GM23338 (cell line): Measurements from ENCODE around the gene TRPM3. TPM values are rescaled to one million over a fixed set of nuclear protein-coding genes. Genes with fewer than 3 reads are reported as not detected.

Experiments used
- ATAC-seq: fragments of 200-7000 bp; cut with Tn5 transposase; 3 replicates; pipeline ENCODE4 v1.9.1; 2020
- DNase-seq: peaks from one replicate; pipeline ENCODE4 v3.0.0-alpha.2; 2015; ENCODE audit warnings: low spot score
- H2AFZ ChIP-seq: fragments of 200-600 bp; sonication (generic); 2 replicates; pipeline ENCODE4 v1.8.0; 2016; ENCODE audit warnings: antibody characterized with exemption, mild to moderate bottlenecking, moderate library complexity
- H3F3A ChIP-seq: fragments of 200-600 bp; sonication (generic); replicated peaks from 2 replicates; pipeline ENCODE4 v1.8.0; 2017; ENCODE audit warnings: antibody characterized with exemption, mixed run types, low read depth
- H3K27ac ChIP-seq: fragments of 200-600 bp; sonication (generic); 2 replicates; pipeline ENCODE4 v1.6.1; 2016; ENCODE audit warnings: low read depth
- H3K27me3 ChIP-seq: fragments of 200-600 bp; sonication (generic); 2 replicates; pipeline ENCODE4 v1.8.0; 2016; ENCODE audit warnings: mild to moderate bottlenecking, mixed run types, moderate library complexity; ENCODE audit not compliant: insufficient read depth
- H3K36me3 ChIP-seq: fragments of 200-600 bp; sonication (generic); 2 replicates; pipeline ENCODE4 v1.8.0; 2016; ENCODE audit warnings: mild to moderate bottlenecking; ENCODE audit not compliant: insufficient read depth
- H3K4me1 ChIP-seq: fragments of 200-600 bp; sonication (generic); 2 replicates; pipeline ENCODE4 v1.8.0; 2016; ENCODE audit warnings: mild to moderate bottlenecking, moderate library complexity; ENCODE audit not compliant: insufficient read depth
- H3K4me2 ChIP-seq: fragments of 200-600 bp; sonication (generic); 2 replicates; pipeline ENCODE4 v1.7.1; 2017; ENCODE audit warnings: mixed run types
- H3K4me3 ChIP-seq: fragments of 200-600 bp; sonication (generic); 2 replicates; pipeline ENCODE4 v1.6.1; 2016; ENCODE audit warnings: mixed run types
- H3K79me2 ChIP-seq: fragments of 200-600 bp; sonication (generic); replicated peaks from 2 replicates; pipeline ENCODE4 v1.8.0; 2017; ENCODE audit warnings: mild to moderate bottlenecking; ENCODE audit not compliant: insufficient read depth
- H3K9me2 ChIP-seq: fragments of 200-600 bp; sonication (generic); 2 replicates; pipeline ENCODE4 v1.8.0; 2017; ENCODE audit not compliant: insufficient read depth
- H4K20me1 ChIP-seq: fragments of 200-600 bp; sonication (generic); replicated peaks from 2 replicates; pipeline ENCODE4 v1.8.0; 2017; ENCODE audit warnings: mild to moderate bottlenecking; ENCODE audit not compliant: insufficient read depth
- H3K27ac Mint-ChIP-seq: 2 replicates; pipeline ENCODE4 v1.8.0; 2020; ENCODE audit warnings: inconsistent platforms, mild to moderate bottlenecking, moderate library complexity, mixed read lengths
- H3K27me3 Mint-ChIP-seq: 3 replicates; pipeline ENCODE4 v1.8.0; 2022; ENCODE audit warnings: low read depth, mild to moderate bottlenecking, moderate library complexity, mixed read lengths, inconsistent platforms; ENCODE audit not compliant: insufficient read depth, poor library complexity
- H3K36me3 Mint-ChIP-seq: 3 replicates; pipeline ENCODE4 v1.8.0; 2021; ENCODE audit warnings: low read depth, mild to moderate bottlenecking, inconsistent platforms, moderate library complexity, mixed read lengths
- H3K4me1 Mint-ChIP-seq: 3 replicates; pipeline ENCODE4 v1.8.0; 2020; ENCODE audit warnings: mild to moderate bottlenecking, inconsistent platforms, mixed read lengths
- H3K4me3 Mint-ChIP-seq: 3 replicates; pipeline ENCODE4 v1.8.0; 2021; ENCODE audit warnings: moderate library complexity, mild to moderate bottlenecking, inconsistent platforms, mixed read lengths
- H3K9me3 Mint-ChIP-seq: 3 replicates; pipeline ENCODE4 v1.8.0; 2020; ENCODE audit warnings: moderate library complexity, mild to moderate bottlenecking, inconsistent platforms, mixed read lengths
- CREB1 ChIP-seq: fragments of 250-450 bp; sonication (Bioruptor Pico); IDR thresholded peaks from 2 replicates; pipeline ENCODE4 v1.5.0; 2020; ENCODE audit warnings: low read depth, mild to moderate bottlenecking, moderate library complexity
- CTCF ChIP-seq, 2 experiments: fragments of 200-600 bp in 1 of 2; sonication (generic) in 1 of 2; conservative IDR thresholded peaks; 2 replicates each; pipeline versions ENCODE4 v1.5.1 to v1.6.1; 2016 to 2017; ENCODE audit warnings: antibody characterized with exemption in 2 of 2, low read depth in 2 of 2, mild to moderate bottlenecking in 2 of 2, moderate library complexity in 1 of 2
- ETS1 ChIP-seq: IDR thresholded peaks from 2 replicates; pipeline ENCODE4 v1.6.1; 2016; ENCODE audit warnings: antibody characterized with exemption
- EZH2 ChIP-seq: fragments of 200-600 bp; sonication (generic); IDR thresholded peaks from one replicate; pipeline ENCODE4 v1.8.0; 2017; ENCODE audit warnings: antibody characterized with exemption, mild to moderate bottlenecking, low read depth; ENCODE audit not compliant: unreplicated experiment
- EZH2phosphoT487 ChIP-seq: fragments of 200-600 bp; sonication (generic); IDR thresholded peaks from one replicate; pipeline ENCODE4 v1.8.1; 2018; ENCODE audit warnings: antibody characterized with exemption; ENCODE audit not compliant: unreplicated experiment
- JUNB ChIP-seq: IDR thresholded peaks from one replicate; pipeline ENCODE4 v1.6.1; 2016; ENCODE audit warnings: antibody characterized with exemption; ENCODE audit not compliant: unreplicated experiment
- NANOG ChIP-seq: IDR thresholded peaks from 2 replicates; pipeline ENCODE4 v1.6.1; 2016; ENCODE audit warnings: antibody characterized with exemption, borderline replicate concordance
- POLR2AphosphoS5 ChIP-seq: IDR thresholded peaks from 2 replicates; pipeline ENCODE4 v1.6.1; 2016; ENCODE audit warnings: antibody characterized with exemption, low read depth
- REST ChIP-seq: IDR thresholded peaks from one replicate; pipeline ENCODE4 v1.6.1; 2018; ENCODE audit warnings: antibody characterized with exemption; ENCODE audit not compliant: unreplicated experiment
- STAT1 ChIP-seq: IDR thresholded peaks from one replicate; pipeline ENCODE4 v1.6.1; 2016; ENCODE audit warnings: antibody characterized with exemption; ENCODE audit not compliant: unreplicated experiment
- ZNF114 ChIP-seq: fragments of 250-450 bp; sonication (Bioruptor Pico); IDR thresholded peaks from 2 replicates; pipeline ENCODE4 v1.5.0; 2020; ENCODE audit warnings: mild to moderate bottlenecking, moderate library complexity
- ZNF331 ChIP-seq: fragments of 250-450 bp; sonication (Bioruptor Pico); IDR thresholded peaks from 2 replicates; pipeline ENCODE4 v1.5.0; 2020; ENCODE audit warnings: low read depth, mild to moderate bottlenecking, moderate library complexity
- ZNF462 ChIP-seq: fragments of 250-450 bp; sonication (Bioruptor Pico); IDR thresholded peaks from 2 replicates; pipeline ENCODE4 v1.5.0; 2020; ENCODE audit warnings: mild to moderate bottlenecking, moderate library complexity
- polyA plus RNA-seq: library from polyadenylated mRNA; unstranded; fragments of >200 nt; fragmentation: Nextera tagmentation; extraction: Ambion mirVana; gene quantifications from 2 replicates; pipeline ENCODE4 v1.2.1, GENCODE V29; 2016
- total RNA-seq: library from RNA; depleted of rRNA; stranded (reverse); fragments of >200 nt; shearing (Covaris generic); gene quantifications from 2 replicates; pipeline ENCODE4 v1.2.3, GENCODE V29; 2014

Gene TRPM3
- total and polyA plus RNA-seq, 2 experiments from 2014 or later: 2.8 to 8.2 TPM

- no peak for TF ChIP-seq POLR2AphosphoS5
- TF ChIP-seq EZH2phosphoT487: no peak
- TF ChIP-seq EZH2: no peak
Observed at GRCh38 chr9:70549926-70550325, 571.5 kb downstream of the TRPM3 start (continued).

GRCh38 chr9:70542311-70542931, 579.0 kb downstream of the TRPM3 start:
- Histone ChIP-seq H3K4me3 (no peak overlapping the region), H3K4me2 (no peak overlapping the region), H2AFZ (no peak overlapping the region), H3K27me3 (no peaks in the 10 kb centered on the region), H3K4me1 (peaks cover 4% of the 10 kb centered on the region; the same call in 1 of the 2 replicates), H3K9me2 (no peaks in the 10 kb centered on the region), H3F3A (no peaks in the 10 kb centered on the region), H3K36me3 (no peaks in the 10 kb centered on the region), H3K27ac (no peak overlapping the region), H4K20me1 (no peaks in the 10 kb centered on the region), H3K79me2 (no peaks in the 10 kb centered on the region)
- no peak overlapping the region for H3K4me3 Mint-ChIP-seq
- no peaks in the 10 kb centered on the region for H3K36me3 Mint-ChIP-seq
- peaks cover 1% of the 10 kb centered on the region for H3K27me3 Mint-ChIP-seq
- TF ChIP-seq ZNF331 (CRISPR knock-in tag) (no peak), STAT1 (no peak), ZNF114 (CRISPR knock-in tag) (no peak), ZNF462 (CRISPR knock-in tag) (no peak), REST (no peak), CTCF (conservative IDR thresholded peaks at IDR 0.05; ENCODE audit: low read depth in 2 of 2) (no peak), CREB1 (CRISPR knock-in tag) (no peak), POLR2AphosphoS5 (no peak), EZH2phosphoT487 (no peak), ETS1 (no peak), NANOG (no peak), JUNB (no peak), EZH2 (no peak)
- no peak overlapping the region for H3K27ac Mint-ChIP-seq
- ATAC-seq (no peak), DNase-seq (no peak)
- H3K9me3 Mint-ChIP-seq: no peaks in the 10 kb centered on the region
- peaks cover 22% of the 10 kb centered on the region for H3K4me1 Mint-ChIP-seq
